ENCODE results near the gene TRABD2A. TPM values are rescaled to one million over a fixed set of nuclear protein-coding genes. Genes with fewer than 3 reads are reported as not detected.

TRABD2A gene
- total RNA-seq, 1 experiment from 2014 or later = 4.6 TPM

Other genes with a start within 250 kb of the TRABD2A start
- 2,677 TPM for gene TMSB10, start 24.6 kb upstream of the TRABD2A start, total RNA-seq (2021; ENCODE audit: unreplicated experiment)
- 119 TPM for gene KCMF1, start 90.1 kb upstream of the TRABD2A start, total RNA-seq (2021; ENCODE audit: unreplicated experiment)